Gastrocnemius medialis (tissue), 4 donors: ENCODE measurements around the gene WDR33.

Source experiments
- POLR2A ChIP-seq, 2 donors: fragments of 450-650 bp; IDR thresholded peaks; one replicate each; pipeline ENCODE4 v1.6.1; 2017; ENCODE audit warnings: antibody characterized with exemption in 2 of 2, mild to moderate bottlenecking in 2 of 2, moderate library complexity in 2 of 2
- TF ChIP-seq, protein P1 (sequence below), 5 experiments: fragments of 450-650 bp in 3 of 5; fragments of 200-600 bp in 2 of 5; sonication (generic) in 2 of 5; IDR thresholded peaks in 4 of 5; conservative IDR thresholded peaks in 1 of 5; 1 replicate in 4 of 5; 2 replicates in 1 of 5; pipeline ENCODE4 v1.5.1; 2016 to 2019; ENCODE audit warnings: antibody characterized with exemption in 5 of 5, mild to moderate bottlenecking in 3 of 5, moderate library complexity in 3 of 5

DNA sequence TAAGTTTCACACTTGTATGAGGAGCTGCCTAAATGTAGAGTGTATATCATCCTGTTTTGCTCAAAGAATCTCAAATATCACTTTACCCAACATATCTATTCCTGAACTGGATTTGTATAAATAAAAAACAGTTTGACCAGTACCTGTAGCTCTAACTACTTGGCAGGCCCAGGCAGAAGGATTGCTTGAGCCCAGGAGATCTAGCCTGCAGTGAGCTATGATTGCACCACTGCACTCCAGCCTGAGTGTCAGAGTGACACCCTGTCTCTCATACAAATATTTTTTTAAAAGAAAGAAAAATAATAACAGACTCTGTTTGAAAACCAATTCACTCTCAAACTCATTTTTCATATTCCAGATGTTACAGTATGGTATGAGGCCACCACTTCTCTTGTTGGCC lies 127.9 kb downstream of the WDR33 start:
- TF ChIP-seq, protein P1, sequence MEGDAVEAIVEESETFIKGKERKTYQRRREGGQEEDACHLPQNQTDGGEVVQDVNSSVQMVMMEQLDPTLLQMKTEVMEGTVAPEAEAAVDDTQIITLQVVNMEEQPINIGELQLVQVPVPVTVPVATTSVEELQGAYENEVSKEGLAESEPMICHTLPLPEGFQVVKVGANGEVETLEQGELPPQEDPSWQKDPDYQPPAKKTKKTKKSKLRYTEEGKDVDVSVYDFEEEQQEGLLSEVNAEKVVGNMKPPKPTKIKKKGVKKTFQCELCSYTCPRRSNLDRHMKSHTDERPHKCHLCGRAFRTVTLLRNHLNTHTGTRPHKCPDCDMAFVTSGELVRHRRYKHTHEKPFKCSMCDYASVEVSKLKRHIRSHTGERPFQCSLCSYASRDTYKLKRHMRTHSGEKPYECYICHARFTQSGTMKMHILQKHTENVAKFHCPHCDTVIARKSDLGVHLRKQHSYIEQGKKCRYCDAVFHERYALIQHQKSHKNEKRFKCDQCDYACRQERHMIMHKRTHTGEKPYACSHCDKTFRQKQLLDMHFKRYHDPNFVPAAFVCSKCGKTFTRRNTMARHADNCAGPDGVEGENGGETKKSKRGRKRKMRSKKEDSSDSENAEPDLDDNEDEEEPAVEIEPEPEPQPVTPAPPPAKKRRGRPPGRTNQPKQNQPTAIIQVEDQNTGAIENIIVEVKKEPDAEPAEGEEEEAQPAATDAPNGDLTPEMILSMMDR (IDR thresholded peaks at IDR 0.05 in 4 of 5, conservative IDR thresholded peaks at IDR 0.05 in 1 of 5) = no peak
- no peak for TF ChIP-seq POLR2A (IDR thresholded peaks at IDR 0.05)
